ENCODE data around the gene NDUFS7.

NDUFS7 gene

DNA sequence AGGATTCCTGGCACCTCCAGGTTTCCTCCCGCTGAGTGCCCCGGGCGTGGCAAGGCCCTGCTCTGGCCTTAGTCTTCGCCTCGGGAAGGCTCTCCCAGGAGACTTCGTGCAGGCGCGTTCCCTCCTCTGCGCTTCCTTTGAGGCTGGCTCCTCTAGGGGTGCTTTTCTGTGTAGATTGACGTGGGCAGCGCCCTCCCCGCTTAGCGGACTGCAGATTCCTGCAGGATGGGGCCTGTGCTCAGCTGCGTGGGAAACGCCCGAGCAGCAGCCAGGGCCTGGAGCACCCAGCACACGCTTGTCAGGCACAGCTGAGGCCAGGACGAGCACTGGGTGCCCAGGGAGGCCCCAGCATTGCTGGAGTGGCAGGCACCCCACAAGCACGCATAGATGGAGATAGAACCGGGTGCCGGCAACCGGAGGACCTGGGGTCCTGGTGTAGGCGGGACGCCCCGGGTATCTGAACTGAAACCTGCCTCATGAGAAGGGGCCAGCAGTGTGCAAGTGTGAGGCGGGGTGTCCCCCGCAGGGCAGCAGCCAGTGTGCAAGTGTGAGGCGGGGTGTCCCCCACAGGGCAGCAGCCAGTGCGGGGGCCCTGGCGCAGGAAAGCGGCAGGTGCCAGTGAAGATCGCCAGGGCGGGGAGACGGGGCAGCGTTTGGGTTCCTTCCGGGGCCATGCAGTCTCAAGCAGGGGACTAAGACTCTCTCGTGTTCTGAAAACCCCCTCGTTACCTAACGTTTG, 3.4 kb downstream of the NDUFS7 start:
- DNase-seq = no peak

DNA sequence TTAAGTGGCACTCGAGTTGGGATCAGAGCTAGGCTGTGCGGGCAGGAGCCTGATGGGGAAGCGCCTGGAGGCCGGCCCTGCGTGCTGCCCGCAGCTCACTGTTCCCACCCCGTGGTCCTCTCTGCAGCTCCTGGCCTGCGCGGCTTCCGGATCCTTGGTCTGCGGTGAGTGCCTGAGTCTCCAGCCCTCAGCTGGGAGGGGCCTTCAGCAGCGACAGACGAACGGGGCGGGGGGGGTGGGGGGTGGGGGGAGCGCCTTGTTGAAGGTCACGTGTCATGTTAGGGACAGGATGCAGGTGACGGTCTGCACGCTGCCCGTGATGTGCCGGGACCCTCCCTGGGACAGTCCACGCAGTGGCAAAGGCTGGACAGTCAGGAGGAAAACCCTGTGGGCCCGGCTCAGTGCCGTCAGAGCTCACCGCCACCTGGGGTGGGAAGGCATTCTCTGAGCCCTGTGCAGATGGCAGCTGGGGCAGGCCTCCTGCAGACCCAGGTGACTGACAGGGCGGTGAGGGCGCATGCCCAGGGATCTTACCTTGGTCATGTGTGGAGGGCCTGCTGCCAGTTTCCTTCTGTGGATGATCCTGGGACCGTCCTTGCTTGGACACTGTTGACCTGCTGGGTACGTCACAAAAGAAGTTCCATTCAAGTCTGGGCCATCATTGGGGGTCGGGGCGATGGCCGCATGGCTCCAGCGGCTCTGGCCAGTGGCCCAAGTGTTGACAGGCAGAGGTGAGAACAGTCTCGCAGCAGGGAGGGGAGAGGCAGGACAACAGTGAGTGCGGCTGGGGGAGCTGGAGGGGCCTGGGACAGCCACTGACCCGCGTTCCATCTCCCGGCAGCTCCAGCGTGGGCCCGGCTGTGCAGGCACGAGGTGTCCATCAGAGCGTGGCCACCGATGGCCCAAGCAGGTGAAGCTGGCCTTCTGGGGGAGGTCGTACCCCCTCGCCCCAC, 4.3 kb downstream of the NDUFS7 start:
- no peak for DNase-seq

DNA sequence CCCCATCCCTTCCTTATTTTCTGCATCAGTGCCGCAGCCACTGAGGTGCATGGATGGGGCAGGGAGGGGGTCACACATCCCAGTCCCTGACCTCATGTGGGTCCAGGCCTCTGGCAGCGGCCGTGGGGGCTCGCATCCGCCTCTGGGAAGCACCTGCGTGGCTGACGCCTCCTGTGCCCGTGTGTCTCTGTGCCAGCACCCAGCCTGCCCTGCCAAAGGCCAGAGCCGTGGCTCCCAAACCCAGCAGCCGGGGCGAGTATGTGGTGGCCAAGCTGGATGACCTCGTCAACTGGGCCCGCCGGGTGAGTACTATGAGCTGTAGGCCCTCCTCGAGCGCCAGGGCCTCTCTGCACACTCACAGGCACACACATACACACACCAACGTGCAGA, 4.9 kb downstream of the NDUFS7 start:
- DNase-seq = no peak

DNA sequence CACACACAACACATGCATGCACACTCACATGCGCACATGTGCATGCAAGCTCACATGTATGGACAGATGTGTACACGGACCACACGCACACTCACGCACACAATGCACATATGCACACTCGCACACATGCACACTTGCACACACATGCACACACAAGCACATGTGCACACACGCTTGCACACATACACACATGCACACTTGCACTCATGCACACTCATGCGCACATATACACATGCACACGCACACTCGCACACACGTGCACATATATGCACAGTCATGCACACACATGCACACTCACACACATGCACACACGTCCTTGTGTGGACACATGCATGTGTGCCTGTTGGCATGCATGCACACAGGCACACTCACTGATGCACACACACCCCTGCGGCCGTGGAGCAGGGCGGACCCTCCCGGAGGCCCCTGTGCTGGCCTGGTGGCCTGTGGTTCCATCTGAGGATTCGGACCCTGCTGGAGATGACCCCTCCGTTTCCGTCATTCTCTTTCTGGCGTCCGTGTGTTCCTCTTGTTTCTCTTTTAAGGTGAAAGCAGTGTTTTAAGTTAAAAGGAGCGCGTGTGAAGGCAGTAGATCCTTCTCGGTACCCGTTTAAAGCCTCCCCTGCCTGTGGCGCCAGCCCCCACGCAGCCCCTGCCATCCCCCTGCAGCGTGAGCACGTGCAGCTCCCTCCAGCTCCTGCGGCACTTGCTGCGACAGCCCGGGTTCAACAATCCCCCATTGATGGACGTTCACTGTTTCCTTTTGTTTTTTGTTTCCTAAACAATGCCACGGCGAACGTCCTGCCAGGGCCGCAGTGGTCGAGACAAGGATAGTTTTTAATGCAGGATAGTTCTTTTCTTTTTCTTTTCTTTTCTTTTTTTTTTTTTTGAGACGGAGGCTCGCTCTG, 5.6 kb downstream of the NDUFS7 start:
- DNase-seq = no peak

DNA sequence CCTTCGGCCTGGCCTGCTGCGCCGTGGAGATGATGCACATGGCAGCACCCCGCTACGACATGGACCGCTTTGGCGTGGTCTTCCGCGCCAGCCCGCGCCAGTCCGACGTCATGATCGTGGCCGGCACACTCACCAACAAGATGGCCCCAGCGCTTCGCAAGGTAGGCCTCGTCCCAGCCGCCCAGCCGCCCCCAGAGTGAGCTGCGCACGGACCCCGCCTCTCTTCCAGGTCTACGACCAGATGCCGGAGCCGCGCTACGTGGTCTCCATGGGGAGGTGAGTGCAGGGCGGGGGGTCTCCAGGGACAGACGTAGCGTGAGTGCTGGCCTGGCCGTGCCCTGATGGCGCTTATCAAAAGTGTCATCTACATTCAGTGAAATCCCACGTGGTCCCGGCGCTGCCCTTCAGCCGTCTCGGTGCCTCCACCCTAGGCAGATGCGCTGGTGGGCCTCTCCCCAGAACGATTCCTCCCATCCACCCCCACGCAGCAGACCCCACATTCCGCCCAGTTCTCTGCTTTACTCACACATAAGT, 7.2 kb downstream of the NDUFS7 start:
- no peak for DNase-seq

DNA sequence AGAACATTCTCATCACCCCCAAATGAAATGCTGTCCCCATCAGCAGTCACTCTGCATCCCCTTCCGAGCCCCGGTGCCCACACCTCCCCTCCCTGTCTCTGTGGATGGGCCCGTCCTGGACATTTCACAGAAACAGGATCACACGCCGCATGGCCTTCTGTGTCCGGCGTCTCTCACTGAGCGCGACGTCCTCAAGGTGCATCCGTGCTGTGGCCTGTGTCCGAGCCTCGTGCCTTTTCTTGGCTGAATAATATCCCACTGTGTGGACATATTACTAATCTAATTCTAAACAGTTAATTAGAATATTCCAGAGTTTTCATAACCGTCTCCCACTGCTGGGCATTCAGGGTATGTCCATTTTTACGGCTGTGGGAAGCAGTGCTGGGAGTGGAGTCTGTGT, 8.7 kb downstream of the NDUFS7 start:
- DNase-seq = no peak

DNA sequence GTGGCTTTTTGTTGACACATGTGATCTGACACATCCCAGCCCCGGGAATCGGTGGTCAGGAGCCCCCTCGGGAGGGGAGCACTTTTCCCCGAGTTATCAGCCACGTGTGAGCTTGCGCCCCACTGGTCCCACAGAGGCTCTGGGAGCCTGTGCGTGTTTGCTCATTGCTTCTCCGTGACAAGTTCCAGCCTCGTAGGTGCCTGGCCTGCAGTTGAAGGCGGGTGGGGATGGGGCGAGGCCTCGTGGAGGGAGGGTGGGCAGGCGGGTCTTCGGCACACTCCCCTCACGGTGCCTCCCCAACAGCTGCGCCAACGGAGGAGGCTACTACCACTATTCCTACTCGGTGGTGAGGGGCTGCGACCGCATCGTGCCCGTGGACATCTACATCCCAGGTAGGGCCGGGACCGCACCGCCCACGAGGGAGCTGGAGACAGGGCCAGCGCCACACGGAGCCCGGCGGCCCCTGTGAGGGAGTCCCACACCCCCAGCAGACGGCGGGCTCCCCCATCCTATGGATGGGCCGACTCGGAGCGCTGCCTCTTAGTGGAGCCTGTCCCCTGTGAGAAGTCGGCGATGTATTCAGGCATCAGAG, 9.3 kb downstream of the NDUFS7 start:
- no peak for DNase-seq

DNA sequence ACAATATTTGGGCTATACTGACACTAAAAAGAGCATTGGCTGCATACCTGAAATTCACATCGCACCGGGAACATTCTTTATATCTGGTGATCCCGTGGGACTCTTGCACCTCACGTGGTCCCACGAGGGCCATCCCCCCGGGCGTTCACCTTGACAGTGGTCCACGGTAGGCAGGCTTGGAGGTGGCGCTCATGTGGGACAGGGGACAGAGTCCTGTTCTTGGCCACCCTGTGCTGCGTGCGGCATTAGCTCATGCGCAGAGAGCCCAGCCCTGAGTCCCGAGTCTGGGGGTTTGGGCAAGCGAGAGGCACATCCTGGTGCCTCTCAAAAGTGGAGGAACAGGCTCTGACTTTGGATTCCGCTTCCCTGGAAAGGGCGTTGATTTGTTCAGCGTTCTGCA, 10.1 kb downstream of the NDUFS7 start:
- no peak for DNase-seq

DNA sequence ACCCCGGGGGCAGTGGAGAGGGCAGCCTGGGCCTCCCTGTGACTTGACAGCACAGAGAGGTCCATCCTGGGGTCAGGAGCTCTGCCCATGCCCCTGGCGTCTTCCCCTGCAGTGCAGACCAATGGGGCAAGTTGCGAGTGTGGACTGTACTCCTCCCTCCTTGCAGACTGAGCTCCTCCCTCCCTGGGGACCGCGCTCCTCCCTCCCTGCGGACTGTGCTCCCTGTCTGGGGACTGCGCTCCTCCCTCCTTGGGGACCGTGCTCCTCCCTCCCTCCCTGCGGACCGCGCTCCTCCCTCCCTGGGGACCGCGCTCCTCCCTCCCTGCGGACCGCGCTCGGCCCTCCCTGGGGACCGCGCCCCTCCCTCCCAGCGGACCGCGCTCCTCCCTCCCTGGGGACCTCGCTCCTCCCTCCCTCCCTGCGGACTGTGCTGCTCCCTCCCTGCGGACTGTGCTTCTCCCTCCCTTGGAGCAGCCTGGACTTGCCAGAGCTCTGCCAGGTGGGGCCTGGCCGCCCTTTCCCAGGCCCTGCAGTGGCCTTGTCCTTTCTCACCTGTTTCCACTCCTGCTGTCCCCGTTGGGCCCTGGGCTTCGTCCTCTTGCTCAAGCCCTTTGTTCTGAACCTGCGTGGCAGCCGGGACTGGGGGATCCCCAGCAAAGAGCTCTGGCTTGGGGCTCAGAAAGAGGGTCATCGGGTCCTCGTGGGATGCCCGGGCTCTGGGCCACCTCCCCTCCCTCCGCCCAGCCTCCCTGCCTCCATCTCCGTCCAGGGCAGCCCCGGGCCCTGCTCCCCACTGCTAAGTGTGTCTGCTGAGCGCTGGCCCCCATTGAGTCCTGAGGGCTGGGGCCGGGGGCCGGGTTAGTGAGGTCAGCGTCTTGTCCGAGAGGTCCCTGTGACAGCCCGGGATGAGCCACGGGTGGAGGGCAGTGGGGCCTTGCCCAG, 10.8 kb downstream of the NDUFS7 start:
- peak; percentile 25 for DNase-seq

DNA sequence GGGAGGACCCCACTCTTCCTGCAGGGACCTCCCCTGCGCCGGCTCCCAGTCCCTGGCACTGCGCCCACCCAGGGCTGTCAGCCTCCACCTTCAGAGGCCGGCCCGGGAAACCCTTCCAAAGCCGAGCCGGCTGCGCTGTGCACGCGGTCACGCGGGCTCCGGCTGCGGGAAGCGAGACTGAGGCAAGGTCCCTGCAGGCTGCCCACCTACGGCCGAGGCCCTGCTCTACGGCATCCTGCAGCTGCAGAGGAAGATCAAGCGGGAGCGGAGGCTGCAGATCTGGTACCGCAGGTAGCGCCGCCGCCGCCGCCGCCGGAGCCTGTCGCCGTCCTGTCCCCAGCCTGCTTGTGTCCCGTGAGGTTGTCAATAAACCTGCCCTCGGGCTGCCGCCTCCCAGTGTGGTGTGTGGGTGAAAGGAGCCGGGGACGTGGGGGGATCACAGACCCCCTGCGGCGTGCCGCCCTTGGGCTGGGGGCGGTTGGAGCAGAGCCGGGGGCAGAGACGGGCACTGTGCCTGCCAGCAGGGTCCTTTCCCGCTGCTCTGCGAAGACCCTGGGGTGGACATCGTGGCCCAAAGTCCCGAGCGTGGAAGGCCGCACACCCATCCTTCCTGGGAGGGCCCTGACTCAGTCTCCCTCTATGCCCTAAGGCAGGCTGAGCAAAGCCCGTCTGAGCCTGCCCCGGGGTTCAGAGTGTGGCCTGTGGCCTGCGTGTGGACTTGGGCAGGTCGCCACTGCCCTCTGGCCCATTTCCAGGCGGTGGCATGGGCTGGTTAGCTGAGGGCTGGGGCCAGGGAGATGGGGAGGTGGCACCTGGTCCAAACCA, 11.7 kb downstream of the NDUFS7 start:
- peak; percentile 8 for DNase-seq

DNA sequence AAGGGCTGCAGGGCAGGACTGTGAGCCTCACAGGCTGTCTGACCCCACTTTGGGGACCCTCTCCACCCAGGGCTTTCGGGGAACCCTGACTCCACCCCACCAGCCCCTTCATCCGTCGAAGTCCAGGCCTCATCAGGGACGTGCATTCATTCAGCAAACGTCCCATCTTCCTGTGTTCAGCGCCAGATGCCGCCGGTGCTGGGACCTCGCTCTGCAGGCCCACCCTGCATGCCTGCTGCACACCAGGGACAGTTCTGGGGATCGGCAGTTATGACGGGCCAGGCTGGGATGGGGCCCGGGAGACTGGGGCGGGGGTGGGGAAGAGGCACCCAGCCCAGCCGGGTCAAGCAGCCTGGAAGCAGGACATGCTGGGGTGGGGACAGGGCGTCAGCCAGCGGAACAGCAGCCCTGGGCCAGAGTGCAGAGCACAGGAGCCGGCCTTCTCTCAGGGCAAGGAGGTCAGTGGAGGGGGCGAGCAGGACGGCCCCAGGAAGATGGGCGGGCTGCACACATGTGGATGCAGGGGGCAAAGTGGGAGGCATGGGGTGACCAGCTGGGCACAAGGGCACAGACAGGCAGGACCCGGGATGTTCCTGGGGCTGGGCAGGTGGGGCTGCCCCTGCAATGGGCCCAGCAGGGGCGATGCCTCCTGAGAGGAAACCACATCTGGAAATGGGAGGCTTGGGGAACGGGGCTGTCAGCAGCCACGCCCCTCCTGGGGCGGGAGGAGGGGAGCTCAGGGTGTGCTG, 12.5 kb downstream of the NDUFS7 start:
- DNase-seq = peak; percentile 3

DNA sequence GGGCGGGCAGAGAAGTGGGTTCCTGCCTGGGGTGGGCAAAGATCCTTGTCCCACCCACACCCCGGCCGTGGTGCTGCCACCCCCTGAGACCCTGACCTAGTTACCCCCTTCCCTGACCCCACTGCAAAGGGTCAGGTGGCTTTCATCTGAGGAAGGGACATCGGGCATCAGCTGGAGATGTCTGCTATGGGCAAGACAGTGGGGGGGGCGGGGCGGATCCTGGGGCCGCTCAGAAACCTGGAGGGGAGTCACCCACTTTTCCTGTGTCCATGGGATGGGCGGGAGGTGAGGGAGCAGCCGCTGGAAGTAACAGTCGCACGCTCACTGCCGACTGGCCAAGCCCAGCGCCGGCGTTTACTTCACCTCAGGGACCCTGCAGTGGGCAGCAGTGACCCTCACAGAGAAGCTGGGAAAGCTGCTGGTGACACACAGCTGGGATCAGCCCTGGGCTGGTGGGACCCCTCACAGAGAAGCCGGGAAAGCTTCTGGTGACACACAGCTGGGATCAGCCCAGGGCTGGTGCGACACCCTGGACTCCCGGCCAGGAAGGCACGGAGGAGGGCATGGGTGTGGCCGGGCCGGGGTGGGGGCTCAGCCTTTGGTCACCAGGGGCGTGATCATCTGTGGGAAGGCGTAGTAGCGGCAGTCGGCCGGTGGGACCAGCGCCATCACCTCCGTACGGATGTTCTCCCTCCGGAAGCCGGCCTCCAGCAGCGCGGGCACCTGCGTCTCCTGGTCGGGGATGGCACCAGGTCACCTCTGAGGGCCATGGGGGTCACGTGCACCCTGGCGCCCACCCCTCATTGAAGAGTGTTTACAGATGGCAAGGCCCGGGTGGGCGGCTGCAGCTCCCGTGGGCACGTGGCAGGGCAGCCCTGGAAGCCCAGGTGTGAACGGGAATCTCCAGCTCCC, 13.3 kb downstream of the NDUFS7 start:
- peak; percentile 12 for DNase-seq

DNA sequence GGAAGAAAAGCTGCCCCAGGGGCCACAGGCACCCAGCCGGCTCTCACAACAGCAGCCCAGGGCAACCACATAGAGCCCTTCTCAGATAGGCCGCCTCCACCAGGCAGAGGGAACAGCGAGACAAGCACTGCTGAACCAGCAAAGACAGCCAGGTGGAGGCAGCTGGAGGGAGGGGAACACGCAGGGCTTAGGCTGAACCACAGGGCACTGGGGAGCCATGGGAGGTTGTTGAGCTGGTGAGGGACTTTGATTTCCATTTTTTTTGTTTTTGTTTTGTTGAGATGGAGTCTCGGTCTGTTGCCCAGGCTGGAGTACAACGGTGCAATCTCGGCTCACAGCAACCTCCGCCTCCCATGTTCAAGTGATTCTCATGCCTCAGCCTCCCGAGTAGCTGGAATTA, 14.1 kb downstream of the NDUFS7 start:
- DNase-seq = no peak

DNA sequence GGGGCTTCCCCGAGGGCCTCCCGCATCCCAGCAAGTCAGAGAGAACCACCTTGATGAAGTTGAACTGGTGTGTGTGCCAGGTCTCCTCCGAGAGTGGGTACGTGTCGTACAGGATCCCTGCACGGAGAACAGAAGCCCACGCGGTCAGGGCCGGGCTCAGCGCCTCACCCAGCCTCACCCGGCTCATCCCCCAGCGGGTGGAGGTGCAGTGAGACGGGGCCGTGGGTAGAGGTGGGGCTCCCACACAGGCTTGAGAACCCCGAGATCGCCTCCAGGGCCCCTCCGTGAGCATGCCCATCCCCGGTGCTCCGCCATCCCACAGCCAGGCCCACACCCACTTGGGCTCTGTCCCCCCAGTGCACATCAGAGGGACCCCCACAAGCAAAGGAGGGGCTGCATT, 15.4 kb downstream of the NDUFS7 start:
- peak; percentile 4 for DNase-seq

DNA sequence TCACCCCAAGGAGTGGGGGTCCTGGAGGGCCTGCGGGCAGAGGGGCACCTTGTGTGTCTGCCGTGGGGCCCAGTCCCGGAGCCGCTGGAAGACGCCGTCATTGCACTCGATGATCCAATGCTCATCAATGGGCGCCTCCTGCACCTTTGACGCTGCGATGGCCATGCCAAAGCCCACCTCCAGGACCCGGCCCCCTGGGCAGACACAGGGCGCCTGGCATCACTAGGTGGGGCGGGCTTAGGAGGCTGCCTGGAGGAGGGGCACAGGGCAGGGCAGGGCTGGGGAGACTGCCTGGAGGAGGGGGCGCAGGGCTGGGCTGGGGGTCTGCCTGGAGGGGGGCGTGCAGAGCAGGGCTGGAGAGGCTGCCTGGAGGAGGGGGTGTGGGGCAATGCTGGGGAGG, 16.0 kb downstream of the NDUFS7 start:
- no peak for DNase-seq

DNA sequence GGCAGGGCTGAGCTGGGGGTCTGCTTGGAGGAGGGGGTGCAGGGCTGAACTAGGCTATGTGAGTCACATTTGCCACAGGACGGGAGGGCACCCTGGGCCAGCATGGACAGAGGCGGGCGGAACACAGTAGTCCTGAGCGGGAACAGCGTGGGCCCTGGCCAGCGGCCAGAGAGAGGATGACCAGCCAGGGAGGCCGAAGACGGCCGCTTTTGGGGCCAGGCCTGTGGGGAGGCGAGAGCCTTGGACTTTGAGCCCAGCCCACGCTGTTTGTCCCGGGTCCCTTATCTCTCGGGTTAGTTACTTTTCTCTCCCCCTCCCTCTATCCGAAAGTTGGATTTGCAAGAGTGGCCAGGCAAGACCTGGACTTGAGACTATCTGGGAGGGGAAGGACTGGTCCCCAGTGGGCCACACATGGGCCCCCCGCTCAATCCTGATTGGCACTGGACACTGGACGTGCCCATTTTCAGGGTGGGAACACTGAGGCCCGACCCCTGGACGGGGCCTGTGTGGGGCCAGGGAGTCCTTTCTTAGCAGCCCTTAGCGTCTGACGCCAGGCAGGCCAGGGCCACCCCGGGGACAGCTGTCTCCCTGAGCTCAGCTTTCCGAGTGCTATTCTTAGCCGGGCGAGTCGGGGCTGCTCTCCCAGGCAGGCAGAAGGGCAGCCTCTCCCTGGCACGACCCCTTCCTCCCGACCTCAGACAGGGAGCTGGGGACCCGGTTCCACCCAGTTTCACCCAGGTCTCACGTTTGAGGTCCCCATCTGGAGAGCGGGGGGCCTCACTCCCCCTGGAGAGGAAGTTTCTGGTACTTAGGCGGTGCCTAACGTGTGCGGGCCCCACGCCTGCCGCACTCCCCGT, 16.8 kb downstream of the NDUFS7 start:
- peak; percentile 51 for DNase-seq

DNA sequence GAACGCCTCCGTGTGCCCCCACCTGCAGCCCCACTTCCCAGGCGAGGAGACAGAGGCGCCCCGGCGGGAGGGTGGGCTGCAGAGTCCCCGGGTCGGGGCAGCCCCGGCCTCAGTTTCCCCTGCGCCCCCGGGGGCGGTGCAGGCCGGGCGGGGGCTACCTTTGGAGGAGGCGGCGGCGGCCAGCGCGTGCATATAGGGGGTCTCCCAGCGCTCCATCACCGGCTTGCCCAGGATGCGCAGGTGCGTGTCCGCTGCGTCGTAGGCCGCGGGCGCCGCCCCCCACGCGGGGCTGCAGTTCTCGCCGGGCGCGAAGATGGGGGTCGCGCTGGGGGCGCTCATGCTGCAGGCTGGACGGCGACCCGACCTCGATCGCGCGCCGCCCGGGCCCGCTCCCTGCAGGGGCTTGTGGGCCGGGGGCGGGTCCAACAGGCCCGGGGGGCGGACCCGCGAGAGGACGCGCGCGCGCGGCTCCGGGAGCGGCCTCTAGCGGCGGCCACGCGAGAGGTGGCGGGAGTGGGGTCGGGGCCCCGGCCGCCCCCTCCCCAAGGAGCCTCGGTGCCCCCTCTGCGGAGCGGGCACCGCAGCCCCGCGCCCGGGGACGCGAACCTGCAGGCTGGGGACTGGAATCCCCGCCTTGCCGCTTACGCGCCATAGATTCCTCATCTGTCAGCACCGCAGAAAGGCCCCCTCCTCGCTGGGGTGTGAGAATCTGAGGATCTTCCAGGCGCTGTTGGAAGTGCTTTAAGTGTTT, 17.6 kb downstream of the NDUFS7 start, which contains the start of gene GAMT:
Gene GAMT, minus strand, starts transcription at position 405 of the 751 bp plus-strand sequence. Its CDS starts 66 bp downstream, at position 339.
- peak; percentile 64 for DNase-seq

Measured in retina (tissue), 1 donor.